ENCODE data around the gene EFCAB6.

Gene EFCAB6

DNA sequence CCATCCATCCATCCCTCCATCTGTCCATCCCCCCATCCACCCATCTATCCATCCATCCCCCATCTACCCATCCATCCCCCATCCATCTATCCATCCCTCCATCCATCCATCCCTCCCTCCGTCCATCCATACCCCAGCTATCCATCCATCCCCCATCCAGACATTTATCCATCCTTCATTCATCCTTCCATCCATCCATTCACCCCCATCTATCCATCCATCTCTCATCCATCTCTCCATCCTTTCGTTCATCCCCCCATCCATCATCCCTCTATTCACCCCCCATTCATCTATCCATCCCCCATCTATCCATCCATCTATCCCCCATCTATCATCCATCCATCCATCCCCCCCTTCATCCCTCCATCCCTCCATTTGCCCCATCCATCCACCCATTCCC lies 302.8 kb downstream of the EFCAB6 start:
- TF ChIP-seq, protein P1, sequence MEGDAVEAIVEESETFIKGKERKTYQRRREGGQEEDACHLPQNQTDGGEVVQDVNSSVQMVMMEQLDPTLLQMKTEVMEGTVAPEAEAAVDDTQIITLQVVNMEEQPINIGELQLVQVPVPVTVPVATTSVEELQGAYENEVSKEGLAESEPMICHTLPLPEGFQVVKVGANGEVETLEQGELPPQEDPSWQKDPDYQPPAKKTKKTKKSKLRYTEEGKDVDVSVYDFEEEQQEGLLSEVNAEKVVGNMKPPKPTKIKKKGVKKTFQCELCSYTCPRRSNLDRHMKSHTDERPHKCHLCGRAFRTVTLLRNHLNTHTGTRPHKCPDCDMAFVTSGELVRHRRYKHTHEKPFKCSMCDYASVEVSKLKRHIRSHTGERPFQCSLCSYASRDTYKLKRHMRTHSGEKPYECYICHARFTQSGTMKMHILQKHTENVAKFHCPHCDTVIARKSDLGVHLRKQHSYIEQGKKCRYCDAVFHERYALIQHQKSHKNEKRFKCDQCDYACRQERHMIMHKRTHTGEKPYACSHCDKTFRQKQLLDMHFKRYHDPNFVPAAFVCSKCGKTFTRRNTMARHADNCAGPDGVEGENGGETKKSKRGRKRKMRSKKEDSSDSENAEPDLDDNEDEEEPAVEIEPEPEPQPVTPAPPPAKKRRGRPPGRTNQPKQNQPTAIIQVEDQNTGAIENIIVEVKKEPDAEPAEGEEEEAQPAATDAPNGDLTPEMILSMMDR (IDR thresholded peaks at IDR 0.05; ENCODE audit: extremely low read depth, missing control alignments) = no peak
- DNase-seq (ENCODE audit: low spot score) = no peak

DNA sequence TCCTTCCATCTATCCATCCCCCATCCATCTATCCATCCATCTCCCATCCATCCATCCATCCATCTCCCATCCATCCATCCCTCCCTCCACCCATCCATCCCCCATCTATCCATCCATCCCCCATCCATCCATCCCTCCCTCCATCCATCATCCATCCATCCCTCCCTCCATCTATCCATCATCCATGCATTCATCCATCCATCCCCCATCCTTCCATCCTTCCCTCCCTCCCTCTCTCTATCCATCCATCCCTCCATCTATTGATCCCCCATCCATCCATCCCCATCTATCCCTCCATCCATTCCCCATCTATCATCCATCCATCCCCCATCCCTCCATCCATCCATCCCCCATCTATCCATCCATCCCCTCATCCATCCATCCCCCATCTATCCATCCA lies 303.6 kb downstream of the EFCAB6 start:
- DNase-seq (ENCODE audit: low spot score) = no peak
- TF ChIP-seq, protein P1 (IDR thresholded peaks at IDR 0.05; ENCODE audit: extremely low read depth, missing control alignments) = no peak

DNA sequence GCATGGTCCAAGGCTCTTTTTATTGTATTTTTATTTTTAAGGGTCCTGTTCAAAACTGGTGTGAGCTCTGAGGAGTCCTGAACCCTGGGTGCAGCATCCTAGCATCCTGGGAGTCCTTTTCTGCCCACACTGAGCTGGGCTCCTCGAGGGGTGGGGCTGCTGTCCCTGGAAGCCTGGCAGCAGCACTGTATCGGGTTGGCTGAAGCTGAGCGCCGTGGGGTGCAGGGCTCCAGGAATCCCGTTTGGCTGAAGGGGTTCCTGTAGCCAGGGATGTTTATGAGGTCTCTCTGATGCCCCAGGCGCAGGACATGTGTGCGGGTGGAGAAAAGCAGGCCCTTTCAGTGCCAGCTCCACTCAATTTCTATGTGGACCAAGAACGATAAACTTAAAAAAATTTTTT lies 304.9 kb downstream of the EFCAB6 start:
- no peak for DNase-seq (ENCODE audit: low spot score)
- TF ChIP-seq, protein P1 (IDR thresholded peaks at IDR 0.05; ENCODE audit: extremely low read depth, missing control alignments) = no peak

DNA sequence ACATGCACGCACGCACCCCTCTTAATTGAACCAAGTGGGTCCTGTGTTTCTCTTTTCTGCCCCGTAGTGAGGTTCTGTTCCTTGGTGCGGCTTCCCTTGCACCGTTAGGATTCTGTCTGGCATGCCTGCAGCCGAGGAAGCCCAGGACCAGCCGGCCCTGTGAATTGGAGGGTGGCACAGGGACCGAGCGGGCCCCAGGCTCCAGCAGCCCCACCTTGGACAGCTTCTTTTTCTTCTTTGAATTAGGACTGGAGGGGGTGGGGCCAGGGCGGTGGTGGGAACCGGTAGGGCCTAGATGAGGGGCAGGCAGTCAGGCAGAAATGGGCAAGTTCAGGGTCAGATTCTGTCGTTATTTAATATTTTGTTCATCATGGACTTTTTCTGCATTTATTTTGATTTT lies 305.6 kb downstream of the EFCAB6 start:
- DNase-seq (ENCODE audit: low spot score) = no peak
- TF ChIP-seq, protein P1 (IDR thresholded peaks at IDR 0.05; ENCODE audit: extremely low read depth, missing control alignments) = no peak

DNA sequence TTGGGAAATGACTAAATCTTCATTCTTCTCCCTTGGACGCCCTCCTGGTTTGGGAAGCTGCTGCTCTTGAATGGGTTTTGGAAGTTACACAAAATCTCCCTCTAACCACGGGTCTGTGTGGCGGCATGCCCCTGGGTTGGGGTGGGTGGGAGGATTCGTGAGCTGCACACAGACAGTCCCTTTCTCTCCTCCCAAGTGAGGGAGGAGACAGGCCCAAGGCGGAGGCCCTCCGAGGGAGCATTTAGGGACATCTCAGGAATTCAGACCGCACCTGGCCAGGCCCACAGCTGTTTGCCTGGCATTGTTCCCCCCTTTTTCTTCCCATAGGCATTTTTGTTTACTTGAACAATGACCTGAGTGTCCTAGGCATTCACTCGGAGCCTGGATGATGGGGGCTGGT lies 306.2 kb downstream of the EFCAB6 start:
- DNase-seq (ENCODE audit: low spot score) = no peak
- TF ChIP-seq, protein P1 (IDR thresholded peaks at IDR 0.05; ENCODE audit: extremely low read depth, missing control alignments) = no peak

DNA sequence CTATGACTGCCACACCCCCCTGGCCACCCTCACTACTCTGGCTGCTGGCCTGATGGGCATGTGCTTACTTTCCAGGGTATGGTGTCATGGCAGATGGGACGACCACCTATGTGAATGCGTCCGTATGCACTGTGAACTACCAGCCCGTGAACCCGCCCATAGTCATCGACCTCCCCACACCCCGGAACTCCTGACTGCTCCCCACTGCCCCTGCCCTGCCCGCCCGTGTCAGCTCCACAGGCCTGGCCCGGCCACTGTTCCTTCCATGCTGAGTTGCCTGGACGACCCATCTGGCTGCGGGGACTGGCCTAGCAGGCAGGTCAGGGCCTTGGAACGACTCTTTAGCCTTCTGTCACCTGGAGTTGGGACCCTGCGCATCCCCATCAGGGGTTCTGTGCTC lies 306.7 kb downstream of the EFCAB6 start:
- DNase-seq (ENCODE audit: low spot score) = no peak
- TF ChIP-seq, protein P1 (IDR thresholded peaks at IDR 0.05; ENCODE audit: extremely low read depth, missing control alignments) = no peak

DNA sequence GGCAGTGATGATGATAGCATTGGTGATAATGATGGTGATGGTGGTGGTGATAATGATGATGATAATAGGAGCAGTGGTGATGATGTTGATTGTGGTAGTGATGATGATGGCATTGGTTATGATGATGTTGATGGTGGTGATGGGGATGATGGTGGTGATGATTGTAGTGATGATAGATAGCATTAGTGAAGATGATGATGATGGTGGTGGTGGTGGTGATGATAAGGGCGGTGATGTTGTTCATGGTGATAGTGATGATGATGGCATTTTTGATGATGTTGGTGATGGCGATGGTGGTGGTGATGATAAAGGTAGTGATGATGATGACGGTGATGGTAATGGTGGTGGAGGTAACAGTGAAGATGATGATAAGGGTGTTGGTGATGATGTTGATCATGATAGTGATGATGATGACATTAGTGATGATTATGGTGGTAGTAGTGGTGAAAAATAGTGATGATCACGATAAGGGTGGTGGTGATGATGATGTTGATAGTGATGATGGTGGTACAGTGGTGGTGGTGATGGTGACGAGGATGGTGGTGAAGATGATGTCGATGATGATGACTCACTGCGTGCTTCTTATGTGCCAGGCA lies 307.3 kb downstream of the EFCAB6 start:
- TF ChIP-seq, protein P1 (IDR thresholded peaks at IDR 0.05; ENCODE audit: extremely low read depth, missing control alignments) = no peak
- DNase-seq (ENCODE audit: low spot score) = no peak

Measured in GM20000 (cell line).